HUDEP-2 (cell line): ENCODE data around the gene ADAM33.
A peak's percentile ranks its signal among the peaks of the same experiment; 100 is the strongest.

Experiments
- DNase-seq, 76 experiments: peaks; one replicate each; lab custom pipeline; 2025; ENCODE audit not compliant: unreplicated experiment in 76 of 76; lab: John Stamatoyannopoulos, UW

ADAM33 gene

GRCh38 chr20:3670511-3670910 is 11.3 kb downstream of the ADAM33 start:
- no peak for DNase-seq

GRCh38 chr20:3669710-3670367 is 12.0 kb downstream of the ADAM33 start:
- no peak for DNase-seq

GRCh38 chr20:3667434-3668037 is 14.3 kb downstream of the ADAM33 start:
- no peak for DNase-seq

GRCh38 chr20:3663858-3664257 is 18.0 kb downstream of the ADAM33 start:
- DNase-seq: no peak

GRCh38 chr20:3663031-3663701 is 18.6 kb downstream of the ADAM33 start, which contains the start of gene GFRA4:
Gene GFRA4, minus strand, starts transcription at chr20:3663399. Its CDS starts 0 bp downstream, at chr20:3663399.
- no peak for DNase-seq

GRCh38 chr20:3661814-3662665 is 19.8 kb downstream of the ADAM33 start:
- DNase-seq: no peak

- no peak for DNase-seq
These were observed 20.6 kb downstream of the ADAM33 start for GRCh38 chr20:3661060-3661813.

- no peak for DNase-seq
These were observed 21.3 kb downstream of the ADAM33 start for GRCh38 chr20:3660262-3661059.

GRCh38 chr20:3659492-3660261 is 22.1 kb downstream of the ADAM33 start:
- DNase-seq: no peak

GRCh38 chr20:3658716-3659491 is 22.9 kb downstream of the ADAM33 start:
- no peak for DNase-seq

GRCh38 chr20:3658019-3658715 is 23.6 kb downstream of the ADAM33 start:
- DNase-seq: no peak

- no peak for DNase-seq
These were observed 26.7 kb downstream of the ADAM33 start for GRCh38 chr20:3655131-3655405.

- no peak for DNase-seq
These were observed 27.3 kb downstream of the ADAM33 start for GRCh38 chr20:3654326-3655130.

- no peak for DNase-seq
These were observed 27.9 kb downstream of the ADAM33 start for GRCh38 chr20:3653921-3654320.

GRCh38 chr20:3652676-3653596 is 28.9 kb downstream of the ADAM33 start:
- DNase-seq: peak in 2 of 76 experiments; percentile 15 to 25

- DNase-seq: peak in 46 of 76 experiments; percentile 6 to 73 (median 32)
These were observed 29.6 kb downstream of the ADAM33 start for GRCh38 chr20:3652221-3652620.
